Liver (tissue), 3 donors: ENCODE data around the gene LGR4.

Experiments
- EGR1 ChIP-seq, 2 donors: IDR thresholded peaks; 2 replicates each; pipeline ENCODE4 v1.6.1; 2016 to 2018; ENCODE audit warnings: antibody characterized with exemption in 2 of 2, low read depth in 2 of 2
- JUND ChIP-seq, 2 donors: IDR thresholded peaks; 2 replicates each; pipeline ENCODE4 v1.6.1; 2016; ENCODE audit warnings: antibody characterized with exemption in 2 of 2
- RAD21 ChIP-seq, 2 donors: IDR thresholded peaks; 2 replicates each; pipeline ENCODE4 v1.6.1; 2016; ENCODE audit warnings: antibody characterized with exemption in 2 of 2, mild to moderate bottlenecking in 2 of 2
- RXRA ChIP-seq, 2 donors: IDR thresholded peaks; 2 replicates each; pipeline ENCODE4 v1.6.1; 2017 to 2018; ENCODE audit warnings: antibody characterized with exemption in 2 of 2, mild to moderate bottlenecking in 1 of 2
- SP1 ChIP-seq: IDR thresholded peaks from 2 replicates; pipeline ENCODE4 v1.6.1; 2018; ENCODE audit warnings: antibody characterized with exemption, mild to moderate bottlenecking
- TF ChIP-seq, protein P1 (sequence below): IDR thresholded peaks from 2 replicates; pipeline ENCODE4 v1.6.1; 2016; ENCODE audit warnings: antibody characterized with exemption
- TF ChIP-seq, protein P2 (sequence below): fragments of 150-350 bp; IDR thresholded peaks from 2 replicates; pipeline ENCODE4 v1.5.1; 2017; ENCODE audit warnings: improper control_type of control experiment, low read depth, low read length; ENCODE audit not compliant: missing input control
- TF ChIP-seq, protein P3 (sequence below): IDR thresholded peaks from 2 replicates; pipeline ENCODE4 v1.6.1; 2016; ENCODE audit warnings: antibody characterized with exemption
- TF ChIP-seq, protein P4 (sequence below): IDR thresholded peaks from 2 replicates; pipeline ENCODE4 v1.6.1; 2016; ENCODE audit warnings: antibody characterized with exemption, mild to moderate bottlenecking
- donor health status: healthy.
- donor health status: healthy.

DNA sequence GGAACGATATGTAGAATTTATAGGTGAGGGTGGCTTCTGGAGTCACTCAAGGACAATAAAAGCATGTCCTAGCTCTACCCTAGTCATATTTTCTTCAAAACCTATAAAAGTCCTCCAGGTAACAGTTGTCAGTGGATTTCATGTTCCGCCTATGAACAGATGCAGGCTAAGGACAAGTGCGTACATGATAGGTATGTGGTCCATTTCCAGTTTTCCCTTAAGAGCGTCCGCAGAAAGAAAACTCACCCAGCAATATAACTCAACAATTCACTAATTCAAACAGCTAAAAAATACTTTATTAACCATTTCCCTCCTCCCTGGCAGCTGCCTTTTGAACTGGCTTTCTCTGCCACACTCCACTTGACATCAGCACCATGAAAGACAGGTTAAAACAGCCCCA is 59.4 kb downstream of the LGR4 start:
- TF ChIP-seq, protein P1, sequence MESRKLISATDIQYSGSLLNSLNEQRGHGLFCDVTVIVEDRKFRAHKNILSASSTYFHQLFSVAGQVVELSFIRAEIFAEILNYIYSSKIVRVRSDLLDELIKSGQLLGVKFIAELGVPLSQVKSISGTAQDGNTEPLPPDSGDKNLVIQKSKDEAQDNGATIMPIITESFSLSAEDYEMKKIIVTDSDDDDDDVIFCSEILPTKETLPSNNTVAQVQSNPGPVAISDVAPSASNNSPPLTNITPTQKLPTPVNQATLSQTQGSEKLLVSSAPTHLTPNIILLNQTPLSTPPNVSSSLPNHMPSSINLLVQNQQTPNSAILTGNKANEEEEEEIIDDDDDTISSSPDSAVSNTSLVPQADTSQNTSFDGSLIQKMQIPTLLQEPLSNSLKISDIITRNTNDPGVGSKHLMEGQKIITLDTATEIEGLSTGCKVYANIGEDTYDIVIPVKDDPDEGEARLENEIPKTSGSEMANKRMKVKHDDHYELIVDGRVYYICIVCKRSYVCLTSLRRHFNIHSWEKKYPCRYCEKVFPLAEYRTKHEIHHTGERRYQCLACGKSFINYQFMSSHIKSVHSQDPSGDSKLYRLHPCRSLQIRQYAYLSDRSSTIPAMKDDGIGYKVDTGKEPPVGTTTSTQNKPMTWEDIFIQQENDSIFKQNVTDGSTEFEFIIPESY = no peak
- TF ChIP-seq, protein P2, sequence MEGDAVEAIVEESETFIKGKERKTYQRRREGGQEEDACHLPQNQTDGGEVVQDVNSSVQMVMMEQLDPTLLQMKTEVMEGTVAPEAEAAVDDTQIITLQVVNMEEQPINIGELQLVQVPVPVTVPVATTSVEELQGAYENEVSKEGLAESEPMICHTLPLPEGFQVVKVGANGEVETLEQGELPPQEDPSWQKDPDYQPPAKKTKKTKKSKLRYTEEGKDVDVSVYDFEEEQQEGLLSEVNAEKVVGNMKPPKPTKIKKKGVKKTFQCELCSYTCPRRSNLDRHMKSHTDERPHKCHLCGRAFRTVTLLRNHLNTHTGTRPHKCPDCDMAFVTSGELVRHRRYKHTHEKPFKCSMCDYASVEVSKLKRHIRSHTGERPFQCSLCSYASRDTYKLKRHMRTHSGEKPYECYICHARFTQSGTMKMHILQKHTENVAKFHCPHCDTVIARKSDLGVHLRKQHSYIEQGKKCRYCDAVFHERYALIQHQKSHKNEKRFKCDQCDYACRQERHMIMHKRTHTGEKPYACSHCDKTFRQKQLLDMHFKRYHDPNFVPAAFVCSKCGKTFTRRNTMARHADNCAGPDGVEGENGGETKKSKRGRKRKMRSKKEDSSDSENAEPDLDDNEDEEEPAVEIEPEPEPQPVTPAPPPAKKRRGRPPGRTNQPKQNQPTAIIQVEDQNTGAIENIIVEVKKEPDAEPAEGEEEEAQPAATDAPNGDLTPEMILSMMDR = no peak
- TF ChIP-seq SP1 = no peak
- TF ChIP-seq RAD21 (IDR thresholded peaks at IDR 0.05) = no peak
- TF ChIP-seq RXRA (IDR thresholded peaks at IDR 0.05) = no peak
- TF ChIP-seq, protein P3, sequence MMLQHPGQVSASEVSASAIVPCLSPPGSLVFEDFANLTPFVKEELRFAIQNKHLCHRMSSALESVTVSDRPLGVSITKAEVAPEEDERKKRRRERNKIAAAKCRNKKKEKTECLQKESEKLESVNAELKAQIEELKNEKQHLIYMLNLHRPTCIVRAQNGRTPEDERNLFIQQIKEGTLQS = no peak
- TF ChIP-seq, protein P4, sequence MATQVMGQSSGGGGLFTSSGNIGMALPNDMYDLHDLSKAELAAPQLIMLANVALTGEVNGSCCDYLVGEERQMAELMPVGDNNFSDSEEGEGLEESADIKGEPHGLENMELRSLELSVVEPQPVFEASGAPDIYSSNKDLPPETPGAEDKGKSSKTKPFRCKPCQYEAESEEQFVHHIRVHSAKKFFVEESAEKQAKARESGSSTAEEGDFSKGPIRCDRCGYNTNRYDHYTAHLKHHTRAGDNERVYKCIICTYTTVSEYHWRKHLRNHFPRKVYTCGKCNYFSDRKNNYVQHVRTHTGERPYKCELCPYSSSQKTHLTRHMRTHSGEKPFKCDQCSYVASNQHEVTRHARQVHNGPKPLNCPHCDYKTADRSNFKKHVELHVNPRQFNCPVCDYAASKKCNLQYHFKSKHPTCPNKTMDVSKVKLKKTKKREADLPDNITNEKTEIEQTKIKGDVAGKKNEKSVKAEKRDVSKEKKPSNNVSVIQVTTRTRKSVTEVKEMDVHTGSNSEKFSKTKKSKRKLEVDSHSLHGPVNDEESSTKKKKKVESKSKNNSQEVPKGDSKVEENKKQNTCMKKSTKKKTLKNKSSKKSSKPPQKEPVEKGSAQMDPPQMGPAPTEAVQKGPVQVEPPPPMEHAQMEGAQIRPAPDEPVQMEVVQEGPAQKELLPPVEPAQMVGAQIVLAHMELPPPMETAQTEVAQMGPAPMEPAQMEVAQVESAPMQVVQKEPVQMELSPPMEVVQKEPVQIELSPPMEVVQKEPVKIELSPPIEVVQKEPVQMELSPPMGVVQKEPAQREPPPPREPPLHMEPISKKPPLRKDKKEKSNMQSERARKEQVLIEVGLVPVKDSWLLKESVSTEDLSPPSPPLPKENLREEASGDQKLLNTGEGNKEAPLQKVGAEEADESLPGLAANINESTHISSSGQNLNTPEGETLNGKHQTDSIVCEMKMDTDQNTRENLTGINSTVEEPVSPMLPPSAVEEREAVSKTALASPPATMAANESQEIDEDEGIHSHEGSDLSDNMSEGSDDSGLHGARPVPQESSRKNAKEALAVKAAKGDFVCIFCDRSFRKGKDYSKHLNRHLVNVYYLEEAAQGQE = no peak
- TF ChIP-seq JUND (IDR thresholded peaks at IDR 0.05) = no peak
- no peak for TF ChIP-seq EGR1 (IDR thresholded peaks at IDR 0.05; ENCODE audit: low read depth in 2 of 2)
